ENCODE data around the gene FGGY.
A peak's percentile ranks its signal among the peaks of the same experiment; 100 is the strongest.

FGGY gene

DNA sequence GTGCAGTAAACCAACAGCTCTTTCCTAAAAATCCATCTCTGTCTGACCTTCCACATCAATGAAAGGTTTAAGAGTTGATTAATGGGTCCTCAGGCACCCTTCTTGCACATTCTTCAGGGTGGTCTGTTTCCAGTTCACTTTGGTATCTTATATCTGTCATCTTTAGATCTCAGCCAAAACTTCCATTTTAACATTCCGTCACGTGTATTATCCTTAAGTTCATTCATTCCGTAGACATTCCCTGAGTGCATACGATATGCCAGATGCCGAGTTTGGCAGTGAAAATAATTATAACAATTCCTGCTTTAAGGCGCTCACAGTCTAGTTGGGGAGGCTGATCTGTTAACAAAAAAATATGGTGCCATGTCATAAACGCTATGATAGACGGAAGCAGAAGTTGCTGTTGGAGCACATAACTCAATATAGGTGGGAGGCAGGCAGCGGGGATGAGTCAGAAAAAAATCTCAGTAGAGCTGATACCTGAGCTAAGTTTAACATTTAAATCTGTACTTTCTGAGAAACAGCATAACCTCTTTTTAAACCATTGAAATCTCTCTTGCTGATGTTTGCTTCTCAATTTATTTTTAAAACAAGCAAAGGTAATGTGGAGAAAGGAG is 458.3 kb downstream of the FGGY start:
- no peak for DNase-seq

DNA sequence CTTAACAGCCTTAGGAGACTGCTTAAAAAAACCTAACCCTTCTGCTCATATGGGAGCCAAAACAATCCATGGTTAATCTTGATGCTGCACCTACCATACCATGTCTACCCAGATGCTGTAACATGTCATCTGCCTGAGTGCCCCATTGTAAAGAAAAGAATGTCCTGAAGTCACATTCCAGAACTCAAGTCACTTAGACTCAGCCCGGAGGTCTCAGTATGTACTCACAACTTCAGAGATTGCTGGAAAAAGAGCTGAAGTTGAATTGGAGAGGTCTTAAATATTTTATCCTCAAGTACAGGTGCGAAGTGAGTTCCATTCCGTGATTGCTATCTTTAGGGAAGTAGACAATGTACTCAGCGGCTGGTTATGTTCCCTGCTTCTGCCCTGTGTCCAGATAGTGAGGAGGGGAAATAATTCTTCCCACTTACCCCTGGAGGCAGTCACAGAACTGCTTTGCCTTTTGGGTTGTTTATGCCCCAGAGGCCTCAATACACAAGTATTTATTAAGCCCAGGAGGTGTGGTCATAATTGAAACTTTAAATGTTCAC is 460.4 kb downstream of the FGGY start:
- DNase-seq, result no peak

GRCh38 chr1:59759156-59759925 is 462.4 kb downstream of the FGGY start:
- peak; percentile 71 for DNase-seq

- DNase-seq, result no peak
Measured at GRCh38 chr1:59761443-59761842, 464.5 kb downstream of the FGGY start.

DNA sequence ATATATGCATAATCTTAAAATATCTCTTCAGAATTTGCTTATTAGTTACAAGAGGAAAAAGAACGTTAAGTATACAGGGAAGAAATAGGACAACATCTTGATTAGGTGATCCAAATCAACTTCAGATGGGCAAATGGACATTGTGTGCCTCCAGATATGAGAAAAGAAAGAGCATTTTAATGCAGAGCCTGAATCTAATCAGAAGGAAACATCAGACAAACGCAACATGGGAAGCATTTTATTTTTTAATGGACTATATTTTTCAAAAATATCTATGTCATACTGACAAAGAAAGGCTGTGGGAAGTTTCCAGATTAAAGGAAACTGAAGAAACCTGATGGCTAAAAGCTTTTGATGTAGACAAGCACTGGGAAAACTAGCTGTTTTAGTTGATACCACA is 466.5 kb downstream of the FGGY start:
- no peak for DNase-seq

GRCh38 chr1:59765011-59765730 is 468.3 kb downstream of the FGGY start:
- DNase-seq, result no peak

DNA sequence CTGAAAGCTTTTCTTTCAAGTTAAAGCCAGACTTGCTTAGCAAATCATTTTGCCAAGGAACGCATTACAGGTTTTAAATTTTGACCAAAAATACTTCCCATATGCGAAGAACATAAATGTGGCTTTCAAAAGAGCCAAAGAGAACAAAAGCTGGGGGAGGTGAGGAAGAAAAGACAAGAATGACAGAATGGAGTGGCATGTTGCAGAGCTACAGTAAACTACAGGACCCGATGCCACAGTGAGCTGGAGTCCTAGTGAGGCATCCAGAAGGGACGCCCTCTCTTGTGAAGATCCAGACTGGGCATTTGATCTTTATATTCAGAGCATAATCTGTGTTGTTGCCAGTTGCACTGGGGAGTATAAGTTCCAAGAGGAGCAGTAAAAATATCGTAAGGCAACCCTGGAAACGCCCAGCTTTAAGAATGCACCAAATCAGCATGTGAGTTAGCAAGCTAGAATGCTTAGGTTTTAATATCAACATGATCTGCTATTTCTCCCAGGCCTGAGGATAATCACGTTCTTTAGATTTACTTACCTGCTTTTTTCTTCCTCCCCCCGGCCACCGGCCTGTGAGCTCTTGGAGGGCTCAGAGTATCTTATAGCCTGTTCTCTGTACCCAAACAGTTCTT is 469.4 kb downstream of the FGGY start:
- DNase-seq, result no peak

DNA sequence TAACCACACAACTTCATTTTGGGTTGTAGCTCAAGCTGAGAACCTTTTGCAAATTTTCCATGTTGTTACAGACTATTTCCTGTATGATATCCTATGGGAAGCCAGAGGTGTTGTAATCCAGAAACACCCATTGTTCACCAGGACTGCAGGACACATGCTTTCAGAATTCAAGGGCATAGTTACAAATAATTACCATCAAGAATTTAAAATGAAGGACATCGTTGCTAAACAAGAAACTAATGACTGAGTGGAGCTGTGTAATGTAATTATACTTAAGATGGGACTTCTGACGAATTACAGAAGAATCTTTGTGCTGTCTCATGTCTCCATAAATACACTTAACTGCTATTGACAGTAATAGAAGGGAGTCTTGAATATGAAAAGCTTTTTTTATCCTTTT is 470.2 kb downstream of the FGGY start:
- DNase-seq, result no peak

DNA sequence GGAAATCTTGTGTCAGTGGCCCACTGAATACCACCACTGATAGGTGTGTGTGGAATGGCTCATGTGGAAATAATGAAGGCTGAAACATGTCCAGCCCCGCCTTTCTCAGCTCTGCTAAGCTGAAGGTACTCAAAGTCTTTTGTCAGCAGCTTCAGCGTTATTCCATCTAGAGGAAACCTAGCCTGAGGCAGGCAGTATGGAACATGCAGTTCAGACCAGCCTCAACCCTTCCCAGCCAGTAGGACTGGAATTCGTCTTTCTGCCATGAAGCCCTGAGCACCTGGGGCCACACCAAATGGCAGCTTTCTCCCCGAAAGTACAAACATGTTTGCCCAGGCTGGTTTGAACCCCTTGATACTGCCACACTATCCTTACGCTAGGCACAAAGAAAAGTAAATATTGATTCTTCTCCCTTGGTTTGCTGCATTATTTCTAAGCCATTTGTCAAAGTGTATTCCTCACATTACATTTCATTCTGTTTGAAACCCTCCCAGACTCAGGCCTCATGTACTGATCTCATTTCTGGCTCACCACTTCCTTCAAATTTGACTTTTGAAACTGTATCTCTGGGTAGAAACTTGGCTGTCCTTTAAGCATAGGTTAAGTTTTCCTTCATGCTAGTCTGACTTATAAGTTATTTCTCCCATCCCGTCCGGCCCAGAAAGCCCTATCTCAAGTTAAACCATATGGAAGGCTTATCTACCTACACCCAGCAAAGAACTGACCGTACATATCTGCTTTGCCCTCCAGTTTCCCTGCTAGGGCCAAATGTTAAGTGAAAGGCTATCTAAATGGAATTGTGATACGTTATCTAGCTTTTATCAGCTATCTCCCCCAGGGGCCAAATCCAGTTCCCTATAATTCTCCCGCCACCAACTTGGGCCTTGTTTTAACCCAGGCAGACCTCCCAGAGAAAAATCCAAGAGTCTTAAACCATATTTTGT is 472.2 kb downstream of the FGGY start:
- no peak for DNase-seq

DNA sequence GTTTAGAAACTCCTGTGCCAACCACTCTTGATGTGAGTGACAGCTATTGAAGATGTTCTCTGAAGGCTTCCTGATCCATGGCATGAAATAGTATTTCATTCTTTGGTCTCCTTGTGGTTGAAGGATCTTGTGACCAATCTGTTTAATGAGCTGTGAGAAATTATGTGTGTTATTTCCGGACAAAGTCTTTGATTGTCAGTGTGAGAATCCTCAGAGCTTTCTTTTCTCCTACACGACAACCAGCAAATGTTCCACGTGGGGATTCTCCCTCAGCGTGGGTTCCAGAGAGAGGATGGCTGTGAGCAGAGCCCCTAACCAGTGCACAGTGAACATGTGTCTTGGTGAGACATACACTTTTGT is 472.8 kb downstream of the FGGY start:
- DNase-seq, result no peak

DNA sequence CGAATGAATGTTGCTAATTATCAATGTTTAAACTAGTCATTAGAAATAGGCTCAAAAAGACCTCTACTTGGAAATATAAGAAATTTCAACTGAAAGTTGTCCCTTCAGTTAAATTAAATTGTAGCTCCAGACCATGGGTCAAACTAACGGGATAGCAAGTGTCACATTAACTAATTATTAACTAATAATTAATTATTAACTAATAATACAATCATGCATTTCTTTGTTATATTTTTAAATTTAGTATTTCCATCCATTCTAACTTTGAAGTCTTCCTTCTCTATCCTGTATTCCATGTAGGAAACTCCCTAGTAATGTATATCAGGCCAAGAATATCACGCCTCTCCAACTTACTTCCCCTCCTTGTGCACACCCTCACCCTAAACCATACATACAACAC is 474.5 kb downstream of the FGGY start:
- no peak for DNase-seq

DNA sequence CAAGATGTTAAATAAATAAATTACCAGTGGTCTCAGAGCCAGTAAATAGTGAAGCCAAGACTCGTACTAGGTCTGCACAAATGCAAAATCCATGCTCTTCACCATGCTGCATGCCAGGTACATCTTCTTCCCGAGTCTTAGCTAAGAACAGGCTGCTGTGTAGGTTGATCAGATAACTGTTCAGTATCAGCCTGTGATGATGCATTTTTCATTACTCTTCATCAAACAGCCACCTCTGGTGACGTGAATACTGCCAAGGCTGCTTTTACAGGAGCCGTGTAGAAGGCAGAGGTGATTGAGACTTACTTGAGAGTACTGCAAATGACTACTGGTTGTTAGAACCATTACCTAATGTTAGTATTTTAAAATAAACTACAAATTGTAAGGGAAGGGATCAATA is 478.6 kb downstream of the FGGY start:
- no peak for DNase-seq

GRCh38 chr1:59776960-59777852 is 480.3 kb downstream of the FGGY start:
- no peak for DNase-seq

DNA sequence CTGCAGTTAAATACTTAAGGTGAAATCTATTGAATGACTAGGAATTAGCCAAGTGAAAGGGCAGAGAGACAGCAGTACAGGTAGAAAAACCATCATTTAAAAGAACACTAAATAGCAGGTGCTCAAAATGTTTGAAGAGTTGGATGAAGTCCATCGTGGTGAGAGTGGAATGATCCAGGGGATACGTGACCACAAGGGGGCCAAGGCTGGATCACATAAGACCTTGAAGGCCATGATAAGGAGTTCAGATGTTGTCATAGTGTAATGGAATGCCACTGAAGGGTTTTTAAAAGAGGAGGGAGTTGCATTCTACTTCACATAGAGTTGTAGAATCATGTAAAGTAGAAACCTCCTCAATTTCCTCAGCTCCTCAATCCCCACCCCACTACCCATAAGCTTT is 483.1 kb downstream of the FGGY start:
- no peak for DNase-seq

- no peak for DNase-seq
Measured at GRCh38 chr1:59788825-59789224, 491.9 kb downstream of the FGGY start.

DNA sequence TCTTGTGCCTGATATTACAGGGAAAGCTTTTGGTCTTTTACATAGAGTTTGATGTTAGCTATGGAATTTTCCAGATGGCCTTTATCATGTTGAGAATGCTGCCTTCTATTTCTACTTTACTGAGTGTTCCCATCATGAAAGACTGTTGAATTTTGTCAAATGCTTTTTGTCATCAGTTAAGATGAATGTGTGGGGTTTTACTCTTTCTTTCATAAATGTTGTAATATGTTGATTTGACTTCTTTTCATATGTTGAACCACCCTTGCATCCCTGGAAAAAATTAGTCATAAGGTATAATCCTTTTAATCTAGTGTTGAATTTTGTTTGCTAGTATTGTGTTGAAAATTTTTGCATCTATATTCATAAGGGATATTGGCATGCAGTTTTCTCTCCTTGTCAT is 501.7 kb downstream of the FGGY start:
- DNase-seq, result no peak

GRCh38 chr1:59803458-59804038 is 506.7 kb downstream of the FGGY start:
- no peak for DNase-seq

DNA sequence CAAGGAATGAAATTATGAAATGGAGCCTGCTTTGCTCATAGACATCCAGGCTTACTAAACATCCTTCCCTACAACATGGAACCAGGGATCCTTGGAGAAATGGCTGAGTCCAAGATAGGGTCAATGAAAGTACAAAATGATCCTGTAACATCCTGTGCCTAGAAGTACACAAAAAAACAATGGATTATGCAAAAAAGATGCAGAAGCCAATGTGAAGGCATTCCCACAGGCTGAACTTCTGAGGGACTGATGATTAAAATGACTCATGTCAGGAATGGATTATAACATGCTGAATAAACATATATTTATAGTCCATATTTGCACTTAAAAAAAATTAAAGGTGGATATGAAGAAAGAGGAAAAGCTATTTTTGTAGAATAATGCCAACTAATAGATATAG is 507.4 kb downstream of the FGGY start:
- no peak for DNase-seq

GRCh38 chr1:59805554-59805953 is 508.7 kb downstream of the FGGY start:
- DNase-seq, result no peak

Measured in NCI-H2227 treated with DMSO at 0.1 percent for 48 hours (cell line).